ENCODE data around the gene NMB.
"Not testable (repeated sequence)": the region's sequence is repeated elsewhere in the genome, so short reads cannot be mapped to it uniquely, and the experiment has no call there.

NMB gene

GRCh38 chr15:84654689-84655453 lies 3.1 kb downstream of the NMB start:
- DNase-seq = peak; percentile 54

- peak; percentile 62 for DNase-seq
These were observed 3.9 kb downstream of the NMB start, which contains the start of gene WDR73 for GRCh38 chr15:84653910-84654688. Gene WDR73, minus strand, starts transcription at chr15:84654283. Its CDS starts 9 bp downstream, at chr15:84654274.

GRCh38 chr15:84653584-84653909 lies 4.5 kb downstream of the NMB start:
- DNase-seq = no peak

- no peak for DNase-seq
These were observed 8.3 kb downstream of the NMB start for GRCh38 chr15:84649706-84650105.

GRCh38 chr15:84648539-84648938 lies 9.5 kb downstream of the NMB start:
- no peak for DNase-seq

- no peak for DNase-seq
These were observed 10.3 kb downstream of the NMB start for GRCh38 chr15:84647726-84648125.

GRCh38 chr15:84645997-84646396 lies 12.0 kb downstream of the NMB start:
- no peak for DNase-seq

GRCh38 chr15:84645496-84645895 lies 12.5 kb downstream of the NMB start:
- no peak for DNase-seq

- DNase-seq = no peak
These were observed 14.2 kb downstream of the NMB start for GRCh38 chr15:84643838-84644237.

GRCh38 chr15:84642640-84643039 lies 15.4 kb downstream of the NMB start:
- not testable (repeated sequence) for DNase-seq

- not testable (repeated sequence) for DNase-seq
These were observed 16.1 kb downstream of the NMB start for GRCh38 chr15:84641871-84642270.

- no peak for DNase-seq
These were observed 19.9 kb downstream of the NMB start for GRCh38 chr15:84638103-84638502.

- DNase-seq = no peak
These were observed 23.7 kb downstream of the NMB start for GRCh38 chr15:84634228-84634837.

- no peak for DNase-seq
These were observed 24.4 kb downstream of the NMB start for GRCh38 chr15:84633311-84634227.

GRCh38 chr15:84631706-84632272 lies 26.2 kb downstream of the NMB start:
- DNase-seq = no peak

- DNase-seq = no peak
These were observed 29.0 kb downstream of the NMB start for GRCh38 chr15:84629033-84629432.

GRCh38 chr15:84625123-84625522 lies 32.9 kb downstream of the NMB start:
- DNase-seq = no peak

- no peak for DNase-seq
These were observed 33.6 kb downstream of the NMB start for GRCh38 chr15:84624359-84624758.

- DNase-seq = no peak
These were observed 36.5 kb downstream of the NMB start for GRCh38 chr15:84621358-84621979.

GRCh38 chr15:84620626-84621025 lies 37.4 kb downstream of the NMB start:
- no peak for DNase-seq

GRCh38 chr15:84616235-84616634 lies 41.8 kb downstream of the NMB start:
- DNase-seq = no peak

- no peak for DNase-seq
These were observed 46.4 kb downstream of the NMB start for GRCh38 chr15:84611631-84612030.
